Bladder microvascular endothelial cell (primary cell): Measurements from ENCODE around the gene IL25. TPM values are rescaled to one million over a fixed set of nuclear protein-coding genes. Genes with fewer than 3 reads are reported as not detected.

ENCODE experiments used
- total RNA-seq: library from RNA; depleted of rRNA; stranded (reverse); fragments of >200 nt; gene quantifications from 2 replicates; pipeline ENCODE4 v1.2.3, GENCODE V29; 2014

IL25 gene
- not detected in 2 replicates for total RNA-seq

DNA sequence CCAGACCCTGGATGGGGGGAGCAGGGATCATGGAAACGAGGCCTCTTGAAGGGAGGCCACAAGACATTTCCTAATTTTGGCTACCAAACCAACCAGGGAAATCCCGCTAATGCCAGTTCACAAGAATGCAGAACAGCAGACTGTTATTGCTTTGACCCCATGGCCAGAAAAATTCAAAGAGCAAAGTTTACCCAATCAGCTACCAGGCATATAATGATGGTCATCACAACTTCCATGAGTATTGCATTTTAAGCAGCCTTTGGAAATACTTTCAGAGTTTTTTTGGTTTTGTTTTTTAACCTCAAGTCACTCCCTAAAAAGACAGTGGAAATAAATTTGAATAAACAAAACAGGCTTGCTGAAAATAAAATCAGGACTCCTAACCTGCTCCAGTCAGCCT lies at the start of gene IL25:
TSS of gene IL25 (plus strand) at position 301 of the 400 bp plus-strand sequence.

DNA sequence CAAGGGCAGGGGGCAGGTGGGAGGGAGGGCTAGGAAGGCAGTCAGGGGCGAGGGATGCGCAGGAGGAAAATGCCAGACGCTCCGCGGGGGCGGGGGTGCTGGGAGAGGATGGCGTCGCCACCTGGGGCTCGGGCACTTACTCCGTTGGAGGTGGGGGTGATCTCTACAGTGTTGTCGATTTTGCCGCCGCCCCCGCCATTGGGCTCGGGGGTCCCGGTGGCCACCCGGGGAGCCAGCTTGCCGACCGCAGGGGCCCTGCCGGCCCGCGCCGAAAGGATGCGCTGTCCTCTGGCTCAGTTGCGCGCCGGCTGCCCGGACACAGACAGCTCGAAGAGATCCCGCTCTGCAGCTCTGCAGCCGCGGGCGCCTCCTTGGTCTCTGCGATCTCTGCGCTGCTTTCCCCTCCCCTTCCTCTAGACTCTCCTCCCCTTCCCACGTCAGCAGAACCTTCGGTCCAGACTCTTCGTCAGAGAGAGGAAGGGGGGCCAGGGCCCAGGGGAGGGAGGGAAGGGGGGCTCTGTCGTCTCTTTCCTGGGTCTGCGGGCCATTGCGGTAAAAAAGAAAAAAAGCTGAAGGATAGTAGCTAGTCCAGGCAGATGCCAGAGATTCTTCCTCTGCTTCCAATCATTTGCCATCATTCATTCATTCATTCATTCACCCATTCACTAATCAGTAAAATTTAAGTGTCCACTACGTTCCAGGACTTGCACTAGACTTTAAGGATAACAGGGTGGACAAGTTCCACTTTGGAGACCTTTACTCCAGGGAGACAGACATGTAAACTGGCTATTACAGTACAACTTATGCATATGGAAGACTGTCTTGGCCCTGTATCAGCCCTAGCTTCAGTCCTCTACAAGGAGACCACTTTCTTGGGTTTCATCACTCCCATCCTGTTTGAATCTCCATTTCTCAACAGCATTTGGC lies 19.8 kb upstream of the IL25 start, which contains the start of gene SLC22A17:
TSS of gene SLC22A17 (minus strand) at position 382 of the 927 bp plus-strand sequence.

DNA sequence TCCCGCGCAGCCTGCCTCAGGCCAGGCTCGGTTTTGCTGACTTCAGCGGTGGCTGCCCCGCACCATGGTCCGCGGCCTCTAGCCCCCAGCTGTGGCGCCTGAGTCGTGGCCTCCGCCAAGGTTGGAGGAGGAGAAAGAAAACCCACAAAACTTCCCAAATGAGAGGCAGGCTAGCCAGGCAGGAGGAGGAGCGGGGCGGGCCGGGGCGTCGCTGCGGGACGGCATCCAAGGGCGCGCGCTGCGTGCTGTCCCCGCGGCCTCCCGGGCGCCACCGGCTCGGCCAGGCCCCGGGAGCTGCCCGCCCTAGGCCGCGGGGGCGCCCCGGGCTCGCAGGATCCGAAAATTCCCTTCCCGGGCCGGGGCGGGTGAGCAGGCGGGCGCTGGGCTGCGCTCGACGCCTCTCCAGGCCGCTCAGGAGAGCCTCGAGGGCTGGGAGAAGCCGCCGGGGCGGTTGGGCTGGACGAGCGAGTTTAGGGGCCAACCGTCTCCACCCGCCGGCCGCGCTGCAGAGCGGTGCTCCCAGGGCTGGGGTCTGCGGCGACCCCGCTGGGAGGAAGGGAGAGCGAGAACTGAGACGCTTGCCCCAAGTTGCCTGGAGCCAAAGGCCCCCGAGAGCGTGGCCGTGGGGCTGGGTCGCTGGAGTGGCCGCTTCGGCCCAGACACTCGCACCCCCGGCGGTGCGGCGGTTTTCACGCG lies 7.4 kb upstream of the IL25 start, which contains the start of gene EFS:
TSS of gene EFS (minus strand) at position 137 of the 696 bp plus-strand sequence. CDS start 147 bp downstream, outside the sequence.

DNA sequence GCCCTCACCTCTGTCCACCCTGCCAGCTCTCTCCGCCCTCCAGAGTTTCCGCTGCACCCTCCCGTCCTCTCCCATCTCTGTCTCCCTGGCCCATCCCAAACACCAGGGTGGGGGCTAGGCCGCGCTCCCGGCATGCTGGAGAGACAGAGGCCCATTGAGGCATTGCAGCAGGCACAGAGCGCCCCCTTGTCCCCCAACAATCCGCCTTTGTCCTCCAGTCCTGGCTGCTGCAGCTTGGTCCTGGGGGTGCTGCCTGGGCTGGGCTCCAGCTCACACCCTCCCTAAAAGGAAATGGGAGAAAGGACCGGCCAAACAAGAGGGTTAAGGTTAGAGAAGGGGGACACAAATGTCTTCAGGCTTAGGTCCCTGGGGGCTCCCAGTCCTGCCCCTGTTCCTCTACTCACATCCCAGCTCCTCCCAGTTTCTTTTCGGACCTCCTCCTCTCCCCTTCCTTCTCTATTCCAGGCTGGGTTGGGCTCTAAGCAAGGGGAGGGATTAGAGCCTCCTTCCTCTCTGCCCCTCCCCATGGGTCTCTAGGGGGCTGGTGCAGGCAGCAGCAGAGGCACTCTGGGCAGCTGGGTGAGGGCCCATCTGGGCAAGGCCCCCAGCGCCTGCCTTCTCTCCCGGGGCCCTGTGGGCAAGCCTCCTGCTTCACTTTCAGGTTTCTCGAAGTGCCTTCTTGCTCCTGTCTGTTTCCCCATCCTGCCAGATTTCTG lies 4.0 kb downstream of the IL25 start, which contains the start of gene CMTM5:
TSS of gene CMTM5 (plus strand) at position 565 of the 716 bp plus-strand sequence. CDS start 206 bp downstream, outside the sequence.

DNA sequence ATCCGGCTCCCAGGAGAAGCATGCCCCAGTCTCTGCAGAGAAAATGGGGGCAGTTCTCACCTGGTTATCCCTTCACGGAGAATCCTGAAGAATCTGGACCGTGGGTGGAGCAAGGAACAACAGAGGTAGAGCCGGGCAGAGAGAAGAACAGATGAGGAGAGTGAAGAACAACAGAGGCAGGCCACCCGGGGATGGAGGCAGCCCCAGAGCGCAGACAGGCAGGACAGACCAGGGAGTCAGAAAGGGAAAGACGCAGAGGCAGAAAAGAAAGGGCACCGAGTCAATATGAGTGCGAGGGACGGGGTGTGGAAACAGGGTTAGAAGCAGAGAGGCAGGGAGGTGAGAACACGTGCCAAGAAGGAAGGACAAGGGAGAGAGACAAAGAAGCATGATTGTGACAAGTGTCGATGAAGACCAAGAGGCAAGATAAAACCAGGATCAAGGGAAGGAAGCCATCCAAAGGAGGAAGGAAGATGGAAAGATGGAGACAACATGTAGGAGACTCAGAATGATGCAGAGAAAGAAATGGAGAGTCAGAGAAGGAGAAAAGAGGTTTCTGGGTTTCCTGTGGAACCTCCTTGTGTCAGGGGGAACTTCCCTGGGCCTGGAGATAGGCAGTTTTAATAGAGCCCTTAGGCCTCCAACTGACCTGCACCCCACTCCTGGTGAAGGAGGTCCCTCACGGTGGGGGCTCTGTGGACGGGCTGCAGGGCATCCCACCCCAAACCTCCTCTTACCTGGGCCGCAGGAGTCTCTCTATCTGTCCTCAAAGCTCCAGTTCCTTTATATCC lies 35.1 kb downstream of the IL25 start, which contains the start of gene MYH6:
TSS of gene MYH6 (minus strand) at position 758 of the 791 bp plus-strand sequence. CDS start 1,050 bp downstream, outside the sequence.

Other genes with a start within 250 kb of the IL25 start
- not detected in 2 replicates for gene SLC7A8, start 189.1 kb upstream of the IL25 start, total RNA-seq
- gene RNF212B, start 134.9 kb upstream of the IL25 start, total RNA-seq: not detected in 2 replicates
- 4.0 and 7.1 TPM in 2 replicates for gene HOMEZ, start 86.7 kb upstream of the IL25 start, total RNA-seq
- gene PPP1R3E, start 70.0 kb upstream of the IL25 start, total RNA-seq: 0.81 and 2.1 TPM in 2 replicates
- gene BCL2L2, start 66.0 kb upstream of the IL25 start, total RNA-seq: 7.4 and 13.0 TPM in 2 replicates
- 52.9 and 97.5 TPM in 2 replicates for gene PABPN1, start 51.4 kb upstream of the IL25 start, total RNA-seq
- gene SLC22A17, start 19.9 kb upstream of the IL25 start, total RNA-seq: 0.97 and 3.7 TPM in 2 replicates
- gene EFS, start 7.6 kb upstream of the IL25 start, total RNA-seq: 0.13 TPM in 1 of 2 replicates, not detected in the other
- not detected in 2 replicates for gene CMTM5, start 4.2 kb downstream of the IL25 start, total RNA-seq
- not detected in 2 replicates for gene MYH6, start 35.5 kb downstream of the IL25 start, total RNA-seq
- not detected in 2 replicates for gene MYH7, start 62.9 kb downstream of the IL25 start, total RNA-seq
- 39.0 and 49.9 TPM in 2 replicates for gene NGDN, start 96.9 kb downstream of the IL25 start, total RNA-seq
- gene ZFHX2, start 179.0 kb downstream of the IL25 start, total RNA-seq: under 0.01 and 1.0 TPM in 2 replicates
- 3.7 and 8.9 TPM in 2 replicates for gene THTPA, start 183.5 kb downstream of the IL25 start, total RNA-seq
- 13.6 and 32.0 TPM in 2 replicates for gene AP1G2, start 195.0 kb downstream of the IL25 start, total RNA-seq
- under 0.01 TPM in 1 of 2 replicates, not detected in the other for gene JPH4, start 206.0 kb downstream of the IL25 start, total RNA-seq